Measurements from ENCODE around the gene ITPKB.

Gene ITPKB

GRCh38 chr1:226738995-226739695, at the start of gene ITPKB:
TSS of gene ITPKB (minus strand) at chr1:226739282. CDS start at chr1:226737458, 1,824 bp downstream.
- H3K27ac ChIP-seq, result peak within 1 kb of the TSS; percentile 55 to 86
- H3K4me3 ChIP-seq, result peak within 1 kb of the TSS; percentile 94
- DNase-seq (ENCODE audit: low spot score), result no peak
- TF ChIP-seq CTCF (IDR thresholded peaks at IDR 0.05), result no peak

- no peak for DNase-seq (ENCODE audit: low spot score)
- no peak for TF ChIP-seq CTCF (IDR thresholded peaks at IDR 0.05)
- H3K4me3 ChIP-seq, result no peak overlapping the region
- H3K27ac ChIP-seq, result no peak overlapping the region
These were observed 48.6 kb upstream of the ITPKB start for GRCh38 chr1:226787638-226788037.

GRCh38 chr1:226787071-226787470, 48.0 kb upstream of the ITPKB start:
- DNase-seq (ENCODE audit: low spot score), result no peak
- Histone ChIP-seq H3K27ac (no peak overlapping the region), H3K4me3 (no peak overlapping the region)
- TF ChIP-seq CTCF (IDR thresholded peaks at IDR 0.05), result no peak

- Histone ChIP-seq H3K27ac (no peak overlapping the region), H3K4me3 (no peak overlapping the region)
- DNase-seq (ENCODE audit: low spot score), result no peak
- no peak for TF ChIP-seq CTCF (IDR thresholded peaks at IDR 0.05)
These were observed 47.5 kb upstream of the ITPKB start for GRCh38 chr1:226786550-226786949.

- Histone ChIP-seq H3K4me3 (no peak overlapping the region), H3K27ac (no peak overlapping the region)
- no peak for DNase-seq (ENCODE audit: low spot score)
- TF ChIP-seq CTCF (IDR thresholded peaks at IDR 0.05), result no peak
These were observed 46.7 kb upstream of the ITPKB start for GRCh38 chr1:226785805-226786204.

GRCh38 chr1:226784081-226785049, 45.3 kb upstream of the ITPKB start:
- DNase-seq (ENCODE audit: low spot score), result no peak
- no peak for TF ChIP-seq CTCF (IDR thresholded peaks at IDR 0.05)
- H3K4me3 ChIP-seq, result no peak overlapping the region
- no peak overlapping the region for H3K27ac ChIP-seq

Data from coronary artery (tissue), 2 donors.